Measurements from ENCODE around the gene NRG3. TPM values are rescaled to one million over a fixed set of nuclear protein-coding genes. Genes with fewer than 3 reads are reported as not detected.

NRG3 gene
- total RNA-seq, 2 donors from 2014 or later: 0.97 TPM; not detected in 1

GRCh38 chr10:82910301-82910700, 1035.3 kb downstream of the NRG3 start:
- WGBS: 80% methylated on average over 3 of the region's 3 CpGs
- intact Hi-C loops (cut with DNase I): no loop called here
- Histone ChIP-seq H3K27ac (no peak overlapping the region), H3K36me3 (no peaks in the 10 kb centered on the region), H3K4me1 (replicated peaks) (no peaks in the 10 kb centered on the region), H3K4me3 (no peak overlapping the region), H3K9me3 (no peaks in the 10 kb centered on the region), H3K27me3 (replicated peaks; ENCODE audit: insufficient read depth) (no peaks in the 10 kb centered on the region)
- TF ChIP-seq POLR2AphosphoS5 (IDR thresholded peaks at IDR 0.05) (no peak), POLR2A (IDR thresholded peaks at IDR 0.05) (no peak), CTCF (IDR thresholded peaks at IDR 0.05) (no peak)
- no peak for DNase-seq (ENCODE audit: low spot score)

DNA sequence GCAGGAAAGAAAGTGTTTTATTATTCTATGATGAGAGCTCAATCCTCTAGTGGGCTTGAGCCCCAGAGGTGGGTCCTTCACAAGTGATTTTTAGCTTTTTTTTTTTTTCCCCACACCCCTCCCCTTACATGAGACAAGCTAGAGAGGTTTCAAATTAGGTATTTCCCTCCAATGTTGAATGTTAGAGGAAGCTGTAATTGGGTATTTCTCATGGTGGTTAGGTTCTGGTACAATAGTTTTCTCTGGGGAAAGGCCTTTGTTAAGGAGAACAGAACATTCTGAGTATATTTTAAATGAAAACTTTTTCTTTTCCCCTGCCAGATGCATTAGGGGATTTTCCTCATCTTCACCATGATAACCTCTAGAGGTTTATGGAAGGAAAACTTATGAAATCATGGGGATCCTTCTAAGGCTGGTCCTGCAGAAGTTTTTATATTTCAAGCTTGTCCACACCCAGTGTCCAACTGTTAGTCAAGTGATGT, 1039.7 kb downstream of the NRG3 start:
- TF ChIP-seq POLR2AphosphoS5 (IDR thresholded peaks at IDR 0.05) (no peak), CTCF (IDR thresholded peaks at IDR 0.05) (no peak), POLR2A (IDR thresholded peaks at IDR 0.05) (no peak)
- H3K4me3 ChIP-seq: no peak overlapping the region
- intact Hi-C loops (cut with DNase I): no loop called here
- H3K9me3 ChIP-seq: no peaks in the 10 kb centered on the region
- DNase-seq (ENCODE audit: low spot score): no peak
- H3K4me1 ChIP-seq (replicated peaks): no peaks in the 10 kb centered on the region
- no peak overlapping the region for H3K27ac ChIP-seq
- H3K27me3 ChIP-seq (replicated peaks; ENCODE audit: insufficient read depth): no peaks in the 10 kb centered on the region
- H3K36me3 ChIP-seq: no peaks in the 10 kb centered on the region

- Histone ChIP-seq H3K9me3 (no peaks in the 10 kb centered on the region), H3K4me3 (no peak overlapping the region), H3K27me3 (replicated peaks; ENCODE audit: insufficient read depth) (no peaks in the 10 kb centered on the region), H3K27ac (no peak overlapping the region), H3K36me3 (no peaks in the 10 kb centered on the region), H3K4me1 (replicated peaks) (no peaks in the 10 kb centered on the region)
- no peak for DNase-seq (ENCODE audit: low spot score)
- 78% methylated on average over 4 of the region's 4 CpGs for WGBS
- intact Hi-C loops (cut with DNase I): no loop called here
- no peak for TF ChIP-seq POLR2A (IDR thresholded peaks at IDR 0.05)
- TF ChIP-seq POLR2AphosphoS5 (IDR thresholded peaks at IDR 0.05): no peak
- TF ChIP-seq CTCF (IDR thresholded peaks at IDR 0.05): no peak
Measured at GRCh38 chr10:82916941-82917340, 1041.9 kb downstream of the NRG3 start.

- intact Hi-C loops (cut with DNase I): no loop called here
- no peak for DNase-seq (ENCODE audit: low spot score)
- Histone ChIP-seq H3K4me3 (no peak overlapping the region), H3K9me3 (no peaks in the 10 kb centered on the region), H3K27me3 (replicated peaks; ENCODE audit: insufficient read depth) (no peaks in the 10 kb centered on the region), H3K4me1 (replicated peaks) (no peaks in the 10 kb centered on the region), H3K27ac (no peak overlapping the region), H3K36me3 (no peaks in the 10 kb centered on the region)
- TF ChIP-seq POLR2AphosphoS5 (IDR thresholded peaks at IDR 0.05) (no peak), CTCF (IDR thresholded peaks at IDR 0.05) (no peak), POLR2A (IDR thresholded peaks at IDR 0.05) (no peak)
Measured at GRCh38 chr10:82918022-82918421, 1043.0 kb downstream of the NRG3 start.

- 90% methylated on average over 4 of the region's 4 CpGs for WGBS
Measured at GRCh38 chr10:82922046-82922445, 1047.1 kb downstream of the NRG3 start.

More at GRCh38 chr10:82922046-82922445, 1047.1 kb downstream of the NRG3 start:
- Histone ChIP-seq H3K27me3 (replicated peaks; ENCODE audit: insufficient read depth) (no peaks in the 10 kb centered on the region), H3K4me1 (replicated peaks) (no peaks in the 10 kb centered on the region), H3K27ac (no peak overlapping the region), H3K9me3 (no peaks in the 10 kb centered on the region), H3K4me3 (no peak overlapping the region), H3K36me3 (no peaks in the 10 kb centered on the region)
- TF ChIP-seq POLR2A (IDR thresholded peaks at IDR 0.05): no peak
- no peak for TF ChIP-seq CTCF (IDR thresholded peaks at IDR 0.05)
- no peak for DNase-seq (ENCODE audit: low spot score)
- intact Hi-C loops (cut with DNase I): no loop called here

Measured in prostate gland (tissue), 2 donors.